Chondrocyte (in vitro differentiated cells): Measurements from ENCODE around the gene GCNT1. TPM values are rescaled to one million over a fixed set of nuclear protein-coding genes. Genes with fewer than 3 reads are reported as not detected.
"Not testable (repeated sequence)": the region's sequence is repeated elsewhere in the genome, so short reads cannot be mapped to it uniquely, and the experiment has no call there.

Experiments used
- DNase-seq: peaks from one replicate; pipeline ENCODE4 v3.0.0; 2021; ENCODE audit warnings: mixed read lengths, low spot score
- H3K27ac Mint-ChIP-seq: one replicate; pipeline ENCODE4 v1.8.0; 2021; ENCODE audit warnings: mild to moderate bottlenecking, moderate library complexity, mixed read lengths; ENCODE audit not compliant: unreplicated experiment
- H3K27me3 Mint-ChIP-seq: 2 replicates; pipeline ENCODE4 v1.8.0; 2021; ENCODE audit warnings: low read depth, mixed read lengths
- H3K36me3 Mint-ChIP-seq: 2 replicates; pipeline ENCODE4 v1.8.0; 2021; ENCODE audit warnings: low read depth, mixed read lengths
- H3K4me1 Mint-ChIP-seq: 2 replicates; pipeline ENCODE4 v1.8.0; 2021; ENCODE audit warnings: low read depth, mild to moderate bottlenecking, mixed read lengths
- H3K4me3 Mint-ChIP-seq: one replicate; pipeline ENCODE4 v1.8.0; 2021; ENCODE audit warnings: mild to moderate bottlenecking, moderate library complexity, mixed read lengths; ENCODE audit not compliant: unreplicated experiment
- H3K9me3 Mint-ChIP-seq: 2 replicates; pipeline ENCODE4 v1.8.0; 2021; ENCODE audit warnings: low read depth, mixed read lengths
- total RNA-seq: library from RNA; stranded (reverse); gene quantifications from 3 replicates; pipeline ENCODE4 v1.2.1, GENCODE V29; 2021
- TF ChIP-seq, protein P1 (sequence below): fragments of 200-600 bp; sonication (generic); IDR thresholded peaks from 2 replicates; pipeline ENCODE4 v1.5.0; 2021; ENCODE audit warnings: antibody characterized with exemption, mild to moderate bottlenecking, moderate library complexity

The GCNT1 gene
- total RNA-seq, 1 donor from 2014 or later, result 11.0 TPM

DNA sequence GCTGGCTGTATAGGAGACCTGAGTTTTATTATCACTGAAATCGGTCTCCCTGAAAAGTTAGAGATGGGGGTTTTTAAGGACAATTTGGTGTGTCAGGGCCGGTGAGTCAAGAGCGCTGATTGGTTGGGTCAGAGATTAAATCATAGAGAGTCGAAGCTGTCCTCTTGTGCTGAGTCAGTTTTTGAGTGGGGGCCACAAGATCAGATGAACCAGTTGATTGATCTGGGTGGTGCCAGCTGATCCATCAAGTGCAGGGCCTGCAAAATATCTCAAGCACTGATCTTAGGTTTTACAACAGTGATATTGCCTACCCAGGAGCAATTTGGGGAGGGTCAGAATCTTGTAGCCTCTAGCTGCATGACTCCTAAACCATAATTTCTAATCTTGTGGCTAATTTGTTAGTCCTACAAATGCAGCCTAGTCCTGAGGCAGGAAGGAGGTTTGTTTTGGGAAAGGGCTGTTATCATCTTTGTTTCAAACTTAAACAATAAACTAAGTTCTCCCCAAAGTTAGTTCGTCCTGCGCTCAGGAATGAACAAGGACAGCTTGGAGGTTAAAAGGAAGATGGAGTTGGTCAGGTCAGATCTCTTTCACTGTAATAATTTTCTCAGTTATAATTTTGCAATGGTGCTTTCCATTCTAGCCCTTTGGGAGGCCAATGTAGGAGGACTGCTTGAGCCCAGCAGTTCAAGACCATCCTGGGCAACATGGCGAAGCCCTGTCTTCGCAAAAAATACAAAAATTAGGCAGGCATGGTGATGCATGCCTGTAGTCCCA lies 33.1 kb upstream of the GCNT1 start:
- no peak overlapping the region for H3K4me3 Mint-ChIP-seq
- no peaks in the 10 kb centered on the region for H3K9me3 Mint-ChIP-seq
- H3K4me1 Mint-ChIP-seq, result no peaks in the 10 kb centered on the region
- no peaks in the 10 kb centered on the region for H3K27me3 Mint-ChIP-seq
- TF ChIP-seq, protein P1, sequence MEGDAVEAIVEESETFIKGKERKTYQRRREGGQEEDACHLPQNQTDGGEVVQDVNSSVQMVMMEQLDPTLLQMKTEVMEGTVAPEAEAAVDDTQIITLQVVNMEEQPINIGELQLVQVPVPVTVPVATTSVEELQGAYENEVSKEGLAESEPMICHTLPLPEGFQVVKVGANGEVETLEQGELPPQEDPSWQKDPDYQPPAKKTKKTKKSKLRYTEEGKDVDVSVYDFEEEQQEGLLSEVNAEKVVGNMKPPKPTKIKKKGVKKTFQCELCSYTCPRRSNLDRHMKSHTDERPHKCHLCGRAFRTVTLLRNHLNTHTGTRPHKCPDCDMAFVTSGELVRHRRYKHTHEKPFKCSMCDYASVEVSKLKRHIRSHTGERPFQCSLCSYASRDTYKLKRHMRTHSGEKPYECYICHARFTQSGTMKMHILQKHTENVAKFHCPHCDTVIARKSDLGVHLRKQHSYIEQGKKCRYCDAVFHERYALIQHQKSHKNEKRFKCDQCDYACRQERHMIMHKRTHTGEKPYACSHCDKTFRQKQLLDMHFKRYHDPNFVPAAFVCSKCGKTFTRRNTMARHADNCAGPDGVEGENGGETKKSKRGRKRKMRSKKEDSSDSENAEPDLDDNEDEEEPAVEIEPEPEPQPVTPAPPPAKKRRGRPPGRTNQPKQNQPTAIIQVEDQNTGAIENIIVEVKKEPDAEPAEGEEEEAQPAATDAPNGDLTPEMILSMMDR, result no peak
- no peaks in the 10 kb centered on the region for H3K36me3 Mint-ChIP-seq
- H3K27ac Mint-ChIP-seq, result no peak overlapping the region
- no peak for DNase-seq

DNA sequence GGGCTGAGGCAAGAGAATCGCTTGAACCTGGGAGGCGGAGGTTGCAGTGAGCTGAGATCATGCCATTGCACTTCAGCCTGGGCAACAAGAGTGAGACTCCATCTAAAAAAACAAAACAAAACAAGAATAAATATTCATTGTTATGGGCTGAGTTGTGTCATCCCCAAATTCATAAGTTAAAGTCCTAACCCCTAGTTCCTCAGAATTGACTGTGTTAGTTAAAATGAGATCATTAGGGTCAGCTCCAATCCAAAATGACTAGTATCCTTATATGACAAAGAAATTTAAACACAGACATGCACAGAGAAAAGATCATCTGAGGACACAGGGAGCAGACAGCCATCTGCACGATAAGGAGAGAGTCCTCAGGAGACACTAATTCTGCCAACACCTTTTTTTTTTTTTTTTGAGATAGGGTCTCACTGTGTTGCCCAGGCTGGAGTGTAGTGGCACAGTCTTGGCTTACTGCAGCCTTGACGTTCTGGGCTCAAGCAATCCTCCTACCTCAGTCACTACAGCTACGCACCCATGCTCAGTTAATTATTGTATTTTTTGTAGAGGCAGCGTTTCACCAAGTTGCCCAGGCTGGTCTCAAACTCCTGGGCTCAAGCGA lies 32.1 kb upstream of the GCNT1 start:
- no peaks in the 10 kb centered on the region for H3K4me1 Mint-ChIP-seq
- H3K9me3 Mint-ChIP-seq, result no peaks in the 10 kb centered on the region
- TF ChIP-seq, protein P1, result no peak
- H3K4me3 Mint-ChIP-seq, result no peak overlapping the region
- H3K27ac Mint-ChIP-seq, result no peak overlapping the region
- no peaks in the 10 kb centered on the region for H3K27me3 Mint-ChIP-seq
- H3K36me3 Mint-ChIP-seq, result no peaks in the 10 kb centered on the region
- no peak for DNase-seq

DNA sequence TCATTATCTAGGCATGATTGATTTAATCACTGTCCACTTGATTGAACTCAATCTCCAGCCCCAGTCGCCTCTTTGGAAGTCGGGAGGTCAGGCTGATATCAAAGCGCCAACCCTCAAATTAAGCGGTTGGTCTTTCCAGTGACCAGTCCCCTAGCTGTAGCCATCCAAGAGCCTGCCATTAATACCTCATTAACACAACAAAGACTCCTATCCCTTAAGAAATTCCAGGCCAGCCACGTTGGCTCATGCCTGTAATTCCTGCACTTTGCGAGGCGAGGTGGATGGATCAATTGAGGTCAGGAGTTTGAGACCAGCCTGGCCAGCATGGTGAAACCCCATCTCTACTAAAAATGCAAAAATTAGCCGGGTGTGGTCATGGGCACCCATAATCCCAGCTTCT lies 27.4 kb upstream of the GCNT1 start:
- no peaks in the 10 kb centered on the region for H3K27me3 Mint-ChIP-seq
- TF ChIP-seq, protein P1, result no peak
- H3K27ac Mint-ChIP-seq, result no peak overlapping the region
- DNase-seq, result no peak
- H3K4me3 Mint-ChIP-seq, result no peak overlapping the region
- no peaks in the 10 kb centered on the region for H3K4me1 Mint-ChIP-seq
- H3K9me3 Mint-ChIP-seq, result no peaks in the 10 kb centered on the region
- H3K36me3 Mint-ChIP-seq, result no peaks in the 10 kb centered on the region

DNA sequence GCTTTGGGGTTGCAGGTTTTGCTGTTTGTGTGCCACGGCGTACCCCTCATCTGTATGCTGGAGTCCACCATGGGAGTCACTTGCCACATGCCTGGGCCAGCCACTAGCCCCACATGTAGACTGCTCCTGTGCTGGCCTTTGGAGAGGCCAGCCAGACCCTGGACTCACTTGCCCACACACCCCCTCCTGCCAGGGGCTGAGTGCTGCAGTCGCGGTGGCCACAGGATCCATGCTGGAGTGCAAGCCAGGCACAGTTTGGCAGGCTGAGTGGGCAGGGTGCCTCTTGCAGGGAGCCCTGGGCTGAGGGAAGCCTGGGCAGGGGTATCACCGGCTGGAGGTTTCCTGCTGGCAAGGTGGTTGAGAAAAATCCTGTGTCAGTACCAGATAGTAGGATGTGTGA lies 25.6 kb upstream of the GCNT1 start:
- Mint-ChIP-seq H3K9me3 (no peaks in the 10 kb centered on the region), H3K27me3 (no peaks in the 10 kb centered on the region), H3K27ac (no peak overlapping the region), H3K4me1 (no peaks in the 10 kb centered on the region), H3K36me3 (no peaks in the 10 kb centered on the region), H3K4me3 (no peak overlapping the region)
- TF ChIP-seq, protein P1, result no peak
- DNase-seq, result no peak

DNA sequence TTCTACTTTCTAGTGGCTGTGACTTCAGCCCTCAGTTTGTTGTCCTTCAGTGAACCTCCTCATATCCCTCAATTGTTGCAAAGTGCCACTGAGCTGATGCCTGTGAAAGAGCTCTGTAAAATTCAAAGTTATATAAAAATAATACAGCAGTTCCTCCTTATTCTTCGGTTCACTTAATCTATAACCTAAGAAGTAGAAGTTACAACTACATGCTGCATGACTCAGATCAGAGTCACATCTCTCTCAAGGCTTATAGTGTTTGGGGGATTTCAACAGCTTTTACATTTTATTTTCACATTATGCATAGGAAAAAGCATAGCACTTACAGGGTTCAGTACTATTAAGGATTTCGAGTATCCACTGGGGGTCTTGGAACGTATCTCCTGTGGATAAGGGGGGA lies 25.1 kb upstream of the GCNT1 start:
- no peaks in the 10 kb centered on the region for H3K9me3 Mint-ChIP-seq
- DNase-seq, result no peak
- no peaks in the 10 kb centered on the region for H3K4me1 Mint-ChIP-seq
- no peaks in the 10 kb centered on the region for H3K27me3 Mint-ChIP-seq
- H3K36me3 Mint-ChIP-seq, result no peaks in the 10 kb centered on the region
- no peak overlapping the region for H3K4me3 Mint-ChIP-seq
- H3K27ac Mint-ChIP-seq, result no peak overlapping the region
- TF ChIP-seq, protein P1, result no peak

DNA sequence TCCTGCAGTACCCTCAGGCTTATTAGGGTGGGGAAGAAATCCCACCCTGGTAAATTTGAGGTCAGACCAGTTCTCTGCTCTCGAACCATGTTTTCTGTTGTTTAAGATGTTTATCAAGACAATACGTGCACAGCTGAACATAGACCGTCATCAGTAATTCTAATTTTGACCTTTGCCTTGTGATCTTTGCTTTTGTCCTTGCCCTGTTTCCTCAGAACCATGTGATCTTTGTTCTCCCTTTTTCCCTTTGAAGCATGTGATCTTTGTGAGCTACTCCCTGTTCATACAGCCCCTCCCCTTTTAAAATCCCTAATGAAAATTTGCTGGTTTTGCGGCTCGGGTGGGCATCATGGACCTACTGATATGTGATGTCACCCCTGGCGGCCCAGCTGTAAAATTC lies 24.1 kb upstream of the GCNT1 start:
- H3K4me1 Mint-ChIP-seq, H3K4me3 Mint-ChIP-seq, H3K9me3 Mint-ChIP-seq, H3K27me3 Mint-ChIP-seq, DNase-seq, H3K36me3 Mint-ChIP-seq, H3K27ac Mint-ChIP-seq: not testable (repeated sequence)

DNA sequence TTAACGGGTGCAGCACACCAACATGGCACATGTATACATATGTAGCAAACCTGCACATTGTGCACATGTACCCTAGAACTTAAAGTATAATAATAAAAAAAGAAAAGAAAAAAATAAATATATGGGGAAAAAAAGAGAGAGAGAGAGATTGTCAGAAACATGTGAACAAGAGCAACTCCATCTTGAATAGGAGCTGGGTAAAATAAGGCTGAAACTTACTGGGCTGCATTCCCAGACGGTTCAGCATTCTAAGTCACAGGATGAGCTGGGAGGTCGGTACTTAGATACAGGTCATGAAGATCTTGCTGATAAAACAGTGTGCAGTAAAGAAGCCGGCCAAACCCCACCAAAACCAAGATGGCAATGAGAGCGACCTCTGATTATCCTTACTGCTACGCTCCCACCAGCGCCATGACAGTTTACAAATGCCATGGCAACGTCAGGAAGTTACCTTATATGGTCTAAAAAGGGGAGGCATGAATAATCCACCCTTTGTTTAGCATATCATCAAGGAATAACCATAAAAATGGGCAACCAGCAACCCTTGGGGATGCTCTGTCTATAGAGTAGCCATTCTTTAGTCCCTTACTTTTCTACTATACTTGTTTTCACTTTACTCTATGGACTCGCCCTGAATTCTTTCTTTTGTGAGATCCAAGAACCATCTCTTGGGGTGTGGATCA lies 21.8 kb upstream of the GCNT1 start:
- H3K4me1 Mint-ChIP-seq, H3K9me3 Mint-ChIP-seq, H3K4me3 Mint-ChIP-seq, H3K27me3 Mint-ChIP-seq, H3K36me3 Mint-ChIP-seq, H3K27ac Mint-ChIP-seq, DNase-seq: not testable (repeated sequence)
